Central memory CD8-positive, alpha-beta T cell (primary cell): ENCODE data around the gene PNPLA2.

Experiments used
- ATAC-seq: fragments of 150-1000 bp; cut with Tn5 transposase; replicated peaks from 2 replicates; pipeline ENCODE4 v1.10.0; 2022; ENCODE audit warnings: mild to moderate bottlenecking, moderate FRiP score, moderate number of reproducible peaks; ENCODE audit not compliant: poor library complexity, severe bottlenecking; ENCODE audit errors: extremely low read depth
- DNase-seq, 2 donors: peaks; one replicate each; pipeline ENCODE4 v3.0.0; 2021; ENCODE audit warnings: low spot score in 2 of 2
- H3K27ac Mint-ChIP-seq: one replicate; pipeline ENCODE4 v1.8.0; 2022; ENCODE audit warnings: low read depth, mild to moderate bottlenecking, moderate library complexity, mixed read lengths
- H3K27me3 Mint-ChIP-seq: one replicate; pipeline ENCODE4 v1.8.0; 2022; ENCODE audit warnings: mixed read lengths
- H3K36me3 Mint-ChIP-seq: one replicate; pipeline ENCODE4 v1.8.0; 2022; ENCODE audit warnings: mild to moderate bottlenecking, moderate library complexity, mixed read lengths; ENCODE audit not compliant: insufficient read depth
- H3K4me1 Mint-ChIP-seq: one replicate; pipeline ENCODE4 v1.8.0; 2022; ENCODE audit warnings: mixed read lengths
- H3K4me3 Mint-ChIP-seq: one replicate; pipeline ENCODE4 v1.8.0; 2022; ENCODE audit warnings: mild to moderate bottlenecking, moderate library complexity, mixed read lengths
- H3K9me3 Mint-ChIP-seq: one replicate; pipeline ENCODE4 v1.8.0; 2022; ENCODE audit warnings: mixed read lengths

The PNPLA2 gene

DNA sequence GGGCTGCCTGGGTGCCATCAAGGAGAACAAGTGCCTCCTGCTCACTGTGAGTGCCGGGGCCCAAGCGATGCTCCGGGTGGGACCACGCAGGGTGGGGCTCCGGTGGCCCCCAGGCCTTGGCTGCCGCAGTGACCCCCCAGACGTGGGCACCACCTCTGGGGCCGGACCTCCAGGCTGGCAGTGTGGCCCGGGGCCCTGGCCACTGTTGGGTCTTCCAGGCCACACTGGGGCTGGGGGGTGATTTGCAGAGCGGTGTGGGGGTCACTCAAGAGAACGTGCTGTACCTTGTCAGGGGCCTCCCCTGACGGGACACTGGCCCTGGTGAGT, 43.9 kb downstream of the PNPLA2 start:
- Mint-ChIP-seq H3K27ac (no peak overlapping the region), H3K4me3 (no peak overlapping the region), H3K9me3 (no peaks in the 10 kb centered on the region), H3K4me1 (no peaks in the 10 kb centered on the region), H3K36me3 (peaks cover 6% of the 10 kb centered on the region), H3K27me3 (no peaks in the 10 kb centered on the region)
- DNase-seq (no peak), ATAC-seq (no peak)

DNA sequence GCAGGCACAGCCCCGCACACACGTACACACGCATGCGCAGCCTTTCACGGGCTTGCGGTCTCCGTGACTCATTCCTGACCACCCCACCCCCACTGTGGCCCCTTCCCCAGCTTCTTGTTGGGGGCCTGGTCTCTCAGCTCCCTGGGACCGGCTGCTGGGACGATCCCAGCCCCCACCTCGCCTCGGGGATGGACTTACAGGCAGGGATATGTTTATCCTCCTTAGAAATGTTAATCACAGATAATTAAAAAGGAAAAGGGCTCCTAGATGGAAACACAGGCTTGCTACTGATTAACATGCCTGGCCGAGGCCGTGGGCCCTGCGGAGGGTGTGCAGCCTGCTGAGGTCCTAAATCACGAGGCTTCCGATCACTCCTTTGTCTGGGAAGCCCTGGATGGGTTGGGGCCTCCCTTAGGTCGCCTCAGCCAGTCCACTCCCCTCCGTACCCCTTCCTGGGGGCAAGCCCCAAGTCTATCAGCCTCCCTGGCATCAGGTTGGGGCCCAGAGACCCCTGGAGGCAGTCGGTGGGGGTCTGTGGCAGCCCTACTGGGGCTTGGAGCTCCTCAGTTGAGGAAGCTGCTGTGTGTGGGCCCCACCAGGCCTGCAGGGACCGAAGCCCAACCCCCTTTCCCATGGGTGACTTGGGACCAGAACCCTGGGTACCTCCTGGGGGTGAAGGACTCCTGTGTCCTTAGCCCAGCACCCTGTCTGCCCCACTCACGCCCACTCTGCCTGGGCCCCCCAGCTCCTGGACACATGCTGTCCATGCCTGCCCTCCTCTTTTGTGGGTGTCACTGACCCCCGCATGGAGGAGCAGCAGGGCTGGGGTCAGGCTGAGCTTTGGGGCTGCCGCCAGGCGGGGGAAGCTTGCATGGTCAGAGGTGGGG, 44.6 kb downstream of the PNPLA2 start:
- H3K27ac Mint-ChIP-seq, result no peak overlapping the region

DNA sequence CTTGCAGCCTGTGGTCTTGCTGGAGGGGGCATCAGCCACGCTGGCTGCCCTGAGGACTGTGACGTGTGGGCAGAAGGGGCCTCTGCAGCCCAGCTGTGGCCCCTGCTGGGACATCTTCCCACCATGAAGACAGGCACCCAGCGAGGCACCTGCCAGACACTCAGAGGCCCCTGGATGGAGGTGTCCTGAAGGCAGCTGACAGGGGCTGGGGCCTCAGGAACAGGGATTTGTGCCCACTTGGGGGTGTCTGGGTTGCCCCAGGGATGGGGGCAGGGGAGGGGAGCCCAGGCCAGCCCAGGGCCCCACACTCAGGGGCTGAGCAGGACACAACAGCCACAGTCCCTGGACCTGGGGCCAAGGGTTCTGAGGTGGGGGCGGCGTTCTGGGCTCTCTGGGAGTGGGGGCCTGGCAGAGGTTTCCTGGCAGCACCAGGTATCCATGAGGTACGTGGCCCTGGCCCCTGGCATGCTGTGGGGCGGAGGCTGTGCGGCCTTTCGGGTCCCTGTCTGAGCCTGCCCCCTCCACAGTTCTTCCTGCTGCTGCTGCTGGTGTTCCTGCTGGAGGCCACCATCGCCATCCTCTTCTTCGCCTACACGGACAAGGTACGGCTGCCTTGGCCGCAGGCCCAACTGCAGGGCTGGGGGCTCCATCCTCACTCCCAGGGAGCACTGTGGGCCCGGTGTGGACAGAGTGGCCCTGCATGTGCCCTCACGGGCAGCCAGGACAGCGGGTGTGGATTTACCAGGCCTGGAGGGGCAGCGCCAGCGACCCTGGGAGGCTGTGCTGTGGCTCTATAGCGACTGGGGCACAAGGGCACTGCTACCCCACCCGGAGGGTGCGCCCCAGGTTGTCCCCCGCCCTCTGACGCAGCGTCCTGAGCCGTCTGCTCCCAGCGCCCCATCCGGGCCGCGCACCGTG, 45.5 kb downstream of the PNPLA2 start:
- ATAC-seq (no peak), DNase-seq (no peak)
- peaks cover 4% of the 10 kb centered on the region for H3K36me3 Mint-ChIP-seq
- H3K9me3 Mint-ChIP-seq, result no peaks in the 10 kb centered on the region
- no peaks in the 10 kb centered on the region for H3K4me1 Mint-ChIP-seq
- no peaks in the 10 kb centered on the region for H3K27me3 Mint-ChIP-seq
- H3K4me3 Mint-ChIP-seq, result no peak overlapping the region
- H3K27ac Mint-ChIP-seq, result no peak overlapping the region

More for the DNA sequence above, 44.6 kb downstream of the PNPLA2 start:
- ATAC-seq (no peak), DNase-seq (no peak)
- no peaks in the 10 kb centered on the region for H3K27me3 Mint-ChIP-seq
- H3K9me3 Mint-ChIP-seq, result no peaks in the 10 kb centered on the region
- H3K36me3 Mint-ChIP-seq, result peaks cover 6% of the 10 kb centered on the region
- H3K4me3 Mint-ChIP-seq, result no peak overlapping the region
- no peaks in the 10 kb centered on the region for H3K4me1 Mint-ChIP-seq

DNA sequence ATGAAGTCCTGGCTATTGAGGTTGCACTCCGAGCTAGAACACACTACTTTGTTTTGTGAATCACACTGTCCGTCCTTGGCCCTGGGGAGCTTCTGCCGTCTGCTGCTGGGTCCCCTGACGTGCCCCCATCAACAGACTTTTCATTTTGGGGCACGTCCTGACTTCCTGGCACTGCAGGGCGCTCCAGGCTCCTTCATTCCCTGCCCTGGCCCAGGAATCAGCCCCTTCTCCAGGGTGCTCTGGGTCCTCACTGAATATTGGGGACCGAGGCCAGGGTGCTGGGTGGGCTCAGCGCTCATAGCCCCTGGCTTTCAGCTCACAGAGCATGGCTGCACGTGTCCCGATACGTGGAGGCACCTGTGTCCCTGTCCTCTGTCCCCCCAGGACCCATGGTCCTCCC, 46.2 kb downstream of the PNPLA2 start:
- DNase-seq (no peak), ATAC-seq (no peak)
- no peaks in the 10 kb centered on the region for H3K4me1 Mint-ChIP-seq

DNA sequence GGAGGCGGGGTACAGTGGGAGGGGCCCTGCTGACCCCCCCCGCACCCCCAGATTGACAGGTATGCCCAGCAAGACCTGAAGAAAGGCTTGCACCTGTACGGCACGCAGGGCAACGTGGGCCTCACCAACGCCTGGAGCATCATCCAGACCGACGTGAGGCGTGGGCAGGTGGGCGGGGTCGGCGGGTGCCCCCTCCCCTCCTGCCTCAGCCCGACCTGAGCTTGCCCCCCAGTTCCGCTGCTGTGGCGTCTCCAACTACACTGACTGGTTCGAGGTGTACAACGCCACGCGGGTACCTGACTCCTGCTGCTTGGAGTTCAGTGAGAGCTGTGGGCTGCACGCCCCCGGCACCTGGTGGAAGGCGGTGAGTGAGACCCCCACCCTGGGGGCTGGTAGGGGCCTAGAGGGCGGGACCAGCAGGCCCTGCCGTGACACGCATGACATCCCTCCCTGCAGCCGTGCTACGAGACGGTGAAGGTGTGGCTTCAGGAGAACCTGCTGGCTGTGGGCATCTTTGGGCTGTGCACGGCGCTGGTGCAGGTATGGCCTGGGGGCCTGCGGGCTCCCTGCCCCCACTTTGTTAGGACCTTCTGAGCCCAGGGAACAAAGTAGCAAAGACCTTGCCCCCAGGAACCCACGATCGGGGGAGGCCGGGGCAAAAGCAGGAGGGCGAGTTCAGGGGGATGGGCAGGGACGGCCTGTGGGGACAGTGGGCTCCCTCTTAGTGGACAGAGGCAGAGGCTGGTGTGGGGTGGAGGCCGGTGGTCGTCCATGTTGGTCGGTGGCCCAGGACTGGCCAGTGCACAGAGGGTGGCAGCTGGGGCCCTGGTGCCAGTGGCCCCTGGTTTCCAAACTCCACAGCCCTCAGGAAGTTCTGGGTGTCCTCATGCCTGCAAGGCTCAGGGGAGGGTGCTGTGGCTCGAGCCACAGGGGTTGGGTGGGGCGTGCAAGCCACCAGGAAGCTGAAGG, 47.0 kb downstream of the PNPLA2 start:
- no peak overlapping the region for H3K4me3 Mint-ChIP-seq
- no peaks in the 10 kb centered on the region for H3K9me3 Mint-ChIP-seq
- H3K27ac Mint-ChIP-seq, result peak overlapping the region; percentile 61
- ATAC-seq, result no peak
- peaks cover 4% of the 10 kb centered on the region for H3K36me3 Mint-ChIP-seq
- no peaks in the 10 kb centered on the region for H3K27me3 Mint-ChIP-seq
- DNase-seq, result no peak
- no peaks in the 10 kb centered on the region for H3K4me1 Mint-ChIP-seq

More for the DNA sequence above, 46.2 kb downstream of the PNPLA2 start:
- no peaks in the 10 kb centered on the region for H3K9me3 Mint-ChIP-seq
- no peak overlapping the region for H3K4me3 Mint-ChIP-seq
- peaks cover 4% of the 10 kb centered on the region for H3K36me3 Mint-ChIP-seq
- no peak overlapping the region for H3K27ac Mint-ChIP-seq
- no peaks in the 10 kb centered on the region for H3K27me3 Mint-ChIP-seq

DNA sequence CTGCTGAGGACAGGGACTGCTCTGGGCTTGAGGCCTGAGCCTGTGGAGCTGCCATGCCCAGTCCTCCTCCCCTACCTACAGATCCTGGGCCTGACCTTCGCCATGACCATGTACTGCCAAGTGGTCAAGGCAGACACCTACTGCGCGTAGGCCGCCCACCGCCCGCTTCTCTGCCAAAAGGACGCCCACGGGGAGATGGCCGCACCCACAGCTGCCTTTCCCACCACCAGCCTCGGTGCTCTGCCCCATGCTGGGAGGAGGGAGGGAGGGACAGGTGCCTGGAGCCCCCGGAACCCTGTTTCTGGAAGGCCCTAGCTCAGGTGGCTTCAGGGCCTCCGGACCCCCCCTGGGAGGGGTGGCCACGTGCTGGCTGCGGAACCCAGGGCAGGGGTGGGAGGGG, 47.8 kb downstream of the PNPLA2 start:
- Mint-ChIP-seq H3K9me3 (no peaks in the 10 kb centered on the region), H3K27ac (peak overlapping the region; percentile 61), H3K27me3 (no peaks in the 10 kb centered on the region), H3K4me1 (no peaks in the 10 kb centered on the region), H3K4me3 (no peak overlapping the region), H3K36me3 (peaks cover 4% of the 10 kb centered on the region)
- no peak for DNase-seq
- ATAC-seq, result no peak

DNA sequence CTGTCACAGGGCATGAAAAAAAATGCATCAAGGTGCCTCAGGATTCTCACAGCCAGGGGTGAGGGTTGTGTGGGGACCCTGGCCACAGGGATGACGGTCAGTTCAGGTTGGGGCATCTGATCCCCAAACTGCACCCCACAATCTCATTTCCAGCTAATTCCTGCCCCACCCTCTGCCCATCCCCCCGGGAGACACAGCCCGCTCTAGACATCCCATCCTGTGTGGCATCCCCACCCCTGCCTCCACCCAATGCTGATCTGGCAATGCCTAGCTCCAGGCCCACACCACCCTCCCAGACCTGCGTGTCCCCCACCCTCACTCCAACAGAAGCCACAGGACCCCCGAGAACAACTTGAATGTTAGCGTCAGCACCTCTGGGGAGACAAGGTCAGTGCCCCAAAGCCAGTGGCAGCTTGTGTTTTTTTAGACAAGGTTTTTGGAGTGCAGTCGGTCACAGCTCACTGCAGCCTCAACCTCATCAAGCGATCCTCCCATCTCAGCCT, 49.2 kb downstream of the PNPLA2 start:
- Mint-ChIP-seq H3K9me3 (no peaks in the 10 kb centered on the region), H3K27me3 (no peaks in the 10 kb centered on the region), H3K4me1 (no peaks in the 10 kb centered on the region), H3K36me3 (peaks cover 4% of the 10 kb centered on the region), H3K27ac (no peak overlapping the region), H3K4me3 (no peak overlapping the region)
- DNase-seq (no peak), ATAC-seq (no peak)

DNA sequence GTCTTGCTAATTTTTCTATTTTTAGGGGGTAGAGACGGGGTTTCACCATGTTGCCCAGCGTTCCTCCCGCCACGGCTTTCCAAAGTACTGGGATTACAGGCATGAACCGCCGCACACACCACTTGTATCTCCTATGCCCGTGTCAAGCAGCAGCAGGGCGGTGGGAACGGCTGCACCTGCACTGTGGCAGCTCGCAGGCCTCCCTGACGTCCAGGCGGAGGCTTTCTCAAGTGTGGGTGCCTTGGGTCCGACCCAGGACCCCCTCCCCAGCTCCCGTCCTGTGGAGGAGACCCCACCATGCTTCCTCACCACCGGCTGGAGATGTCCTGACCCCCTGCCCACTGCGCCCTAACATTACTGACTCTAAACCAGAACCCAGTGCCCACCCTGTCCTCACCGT, 49.7 kb downstream of the PNPLA2 start:
- H3K27ac Mint-ChIP-seq, result no peak overlapping the region
- ATAC-seq (no peak), DNase-seq (no peak)
- no peaks in the 10 kb centered on the region for H3K27me3 Mint-ChIP-seq
- peaks cover 4% of the 10 kb centered on the region for H3K36me3 Mint-ChIP-seq
- no peak overlapping the region for H3K4me3 Mint-ChIP-seq
- no peaks in the 10 kb centered on the region for H3K9me3 Mint-ChIP-seq
- H3K4me1 Mint-ChIP-seq, result no peaks in the 10 kb centered on the region

DNA sequence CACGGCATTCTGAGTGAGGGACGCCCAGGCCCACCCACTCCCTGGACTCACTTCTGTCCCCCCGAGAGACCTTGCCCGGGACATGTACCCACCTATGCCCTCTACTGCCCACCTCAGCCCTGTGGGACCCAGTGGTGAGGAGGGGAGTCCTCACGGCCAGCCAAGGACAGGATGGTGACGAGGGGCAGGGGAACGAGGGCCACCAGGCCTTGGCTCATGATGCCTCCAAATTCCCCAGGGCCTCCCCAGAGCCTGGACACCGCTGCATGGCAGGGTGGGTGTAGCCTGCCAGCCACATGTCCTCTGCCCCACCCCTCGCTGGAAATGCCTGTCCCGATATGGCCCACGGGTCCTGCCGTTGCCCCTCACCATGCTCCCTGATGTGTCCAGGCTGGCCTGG, 50.1 kb downstream of the PNPLA2 start:
- no peak for ATAC-seq
- Mint-ChIP-seq H3K9me3 (no peaks in the 10 kb centered on the region), H3K4me3 (no peak overlapping the region), H3K4me1 (no peaks in the 10 kb centered on the region), H3K36me3 (peaks cover 4% of the 10 kb centered on the region), H3K27ac (no peak overlapping the region), H3K27me3 (no peaks in the 10 kb centered on the region)
- no peak for DNase-seq

DNA sequence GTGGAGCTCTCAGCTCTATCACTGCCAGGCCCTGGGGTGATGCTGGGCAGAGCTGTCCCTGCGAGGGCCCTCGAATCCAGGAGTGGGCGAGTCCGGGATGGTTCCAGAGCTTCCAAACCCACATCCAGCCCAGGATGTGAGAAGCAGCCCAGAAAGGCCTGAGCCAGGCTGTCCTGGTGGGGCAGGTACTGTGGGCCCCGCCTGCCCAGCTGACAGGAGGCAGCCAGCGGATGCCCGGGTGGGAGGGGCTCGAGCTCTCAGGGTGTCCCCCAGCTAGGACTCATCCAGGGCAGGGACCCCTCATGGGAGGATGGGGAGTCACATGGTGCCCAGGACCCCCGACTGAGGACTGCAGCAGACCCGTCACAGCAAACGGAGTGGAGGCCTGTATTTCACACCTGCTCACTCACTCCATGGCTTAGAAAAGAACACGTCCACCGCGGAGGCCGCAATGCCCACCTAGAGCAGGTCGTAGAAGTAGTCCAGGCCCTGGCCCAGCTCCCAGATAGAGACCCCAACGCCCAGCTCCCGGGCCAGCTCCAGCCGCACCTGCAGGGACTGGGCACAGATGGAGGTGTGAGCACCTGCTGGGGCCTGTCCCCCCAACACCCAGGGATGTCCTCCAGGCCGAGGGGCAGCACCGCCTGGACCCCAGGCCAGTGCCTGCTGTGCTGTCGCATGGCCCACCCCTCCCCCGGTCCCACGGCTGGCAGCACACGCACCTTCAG, 50.8 kb downstream of the PNPLA2 start:
- Mint-ChIP-seq H3K27me3 (no peaks in the 10 kb centered on the region), H3K4me1 (no peaks in the 10 kb centered on the region), H3K4me3 (no peak overlapping the region), H3K27ac (no peak overlapping the region), H3K9me3 (no peaks in the 10 kb centered on the region), H3K36me3 (peaks cover 2% of the 10 kb centered on the region)
- DNase-seq (no peak), ATAC-seq (no peak)

DNA sequence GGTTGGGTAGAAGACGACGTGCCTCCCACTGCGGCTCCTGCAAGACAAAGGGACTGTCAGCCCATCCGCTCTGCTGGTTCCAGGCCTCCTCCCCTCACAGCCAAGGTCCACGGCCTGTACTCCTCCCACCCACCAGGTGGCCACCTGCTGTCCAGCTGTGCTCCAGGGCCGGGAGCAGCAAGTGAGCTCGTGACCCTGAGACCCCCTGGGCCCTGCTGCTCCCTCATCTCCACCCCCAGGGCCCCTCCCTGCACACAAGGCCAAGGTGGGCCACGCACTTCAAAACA, 51.4 kb downstream of the PNPLA2 start:
- no peak for DNase-seq
- no peak overlapping the region for H3K4me3 Mint-ChIP-seq
- H3K27ac Mint-ChIP-seq, result no peak overlapping the region
- peaks cover 2% of the 10 kb centered on the region for H3K36me3 Mint-ChIP-seq
- H3K4me1 Mint-ChIP-seq, result no peaks in the 10 kb centered on the region
- no peaks in the 10 kb centered on the region for H3K9me3 Mint-ChIP-seq
- ATAC-seq, result no peak
- no peaks in the 10 kb centered on the region for H3K27me3 Mint-ChIP-seq

DNA sequence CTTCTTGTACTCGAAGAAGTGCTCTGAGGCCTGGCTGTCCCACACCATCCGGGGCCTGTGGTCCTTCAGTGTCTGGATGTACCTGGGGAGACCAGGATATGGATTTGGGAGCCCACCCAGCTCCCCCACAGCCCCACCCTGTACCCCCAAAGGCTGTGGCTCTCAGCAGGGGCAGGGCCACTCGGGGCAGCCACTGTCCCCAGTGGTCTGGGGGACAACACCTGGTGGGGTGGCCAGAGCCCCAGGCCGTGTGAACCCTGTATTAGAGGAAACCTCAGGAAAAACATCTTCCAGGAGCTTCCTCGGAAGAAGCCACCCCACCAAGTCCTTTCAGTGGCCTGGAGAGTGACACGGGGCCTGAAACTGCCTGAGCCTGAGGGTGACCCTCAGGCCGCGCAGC, 51.7 kb downstream of the PNPLA2 start:
- Mint-ChIP-seq H3K36me3 (peaks cover 2% of the 10 kb centered on the region), H3K4me3 (no peak overlapping the region), H3K4me1 (no peaks in the 10 kb centered on the region), H3K27ac (no peak overlapping the region), H3K27me3 (no peaks in the 10 kb centered on the region), H3K9me3 (no peaks in the 10 kb centered on the region)
- no peak for DNase-seq
- ATAC-seq, result no peak
